GM19043 (cell line): ENCODE measurements around the gene GUCY1A1.

Experiments
- ATAC-seq: cut with Tn5 transposase; IDR thresholded peaks from one replicate; pipeline ENCODE4 v1.9.1; 2021; ENCODE audit warnings: low read depth; ENCODE audit not compliant: unreplicated experiment

GUCY1A1 gene

DNA sequence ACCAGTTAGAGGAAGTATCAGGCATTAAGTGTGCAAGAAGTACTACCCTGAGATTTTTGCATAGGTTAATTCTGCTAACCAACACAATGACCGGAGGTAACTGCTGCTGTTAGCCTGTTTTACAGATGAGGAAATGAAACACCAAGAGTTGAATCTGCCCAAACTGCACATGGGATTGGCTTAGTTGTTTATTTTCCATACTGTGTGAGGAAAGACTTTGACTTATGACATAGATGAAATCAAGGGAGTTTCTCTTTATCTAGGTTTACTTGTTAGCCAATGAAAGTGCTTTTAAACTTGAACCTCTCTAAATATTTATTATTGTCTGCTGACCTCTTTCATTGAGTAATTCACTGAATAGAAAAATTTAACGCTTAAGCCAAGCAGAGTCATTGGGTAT is 102.4 kb downstream of the GUCY1A1 start:
- peak; percentile 75 for ATAC-seq

DNA sequence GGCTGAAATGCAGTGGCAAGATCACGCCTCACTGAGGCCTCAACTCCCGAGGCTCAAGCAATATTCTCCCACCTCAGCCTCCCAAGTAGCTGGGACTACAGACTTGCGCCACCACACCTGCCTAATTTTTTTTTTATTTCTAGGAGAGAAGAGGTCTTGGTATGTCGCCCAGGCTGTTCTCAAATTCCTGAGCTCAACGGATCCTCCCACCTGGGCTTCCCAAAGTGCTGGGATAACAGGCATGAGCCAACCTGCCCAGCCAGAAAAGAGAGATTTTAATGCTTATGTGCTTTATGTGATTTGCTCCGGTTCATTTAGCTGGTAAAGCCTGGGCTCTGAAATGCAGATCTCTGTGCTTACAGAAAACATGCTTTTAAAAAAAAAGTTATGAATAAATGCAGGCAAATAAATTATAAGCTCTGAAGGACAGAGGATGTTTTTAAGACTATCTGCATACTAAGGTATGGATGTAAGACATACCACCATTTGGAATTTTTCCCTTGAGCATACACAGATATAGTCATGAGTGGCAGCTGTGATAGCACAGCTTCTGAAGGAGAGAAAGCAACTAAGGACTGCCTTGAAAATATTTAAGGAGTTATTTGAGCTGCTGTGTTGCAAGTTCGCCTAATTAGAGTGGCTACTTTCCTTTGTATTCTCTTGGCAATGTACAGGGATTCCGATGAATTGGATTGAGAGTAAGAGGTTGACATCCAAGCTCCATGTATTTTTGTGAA is 106.0 kb downstream of the GUCY1A1 start:
- ATAC-seq, result no peak

DNA sequence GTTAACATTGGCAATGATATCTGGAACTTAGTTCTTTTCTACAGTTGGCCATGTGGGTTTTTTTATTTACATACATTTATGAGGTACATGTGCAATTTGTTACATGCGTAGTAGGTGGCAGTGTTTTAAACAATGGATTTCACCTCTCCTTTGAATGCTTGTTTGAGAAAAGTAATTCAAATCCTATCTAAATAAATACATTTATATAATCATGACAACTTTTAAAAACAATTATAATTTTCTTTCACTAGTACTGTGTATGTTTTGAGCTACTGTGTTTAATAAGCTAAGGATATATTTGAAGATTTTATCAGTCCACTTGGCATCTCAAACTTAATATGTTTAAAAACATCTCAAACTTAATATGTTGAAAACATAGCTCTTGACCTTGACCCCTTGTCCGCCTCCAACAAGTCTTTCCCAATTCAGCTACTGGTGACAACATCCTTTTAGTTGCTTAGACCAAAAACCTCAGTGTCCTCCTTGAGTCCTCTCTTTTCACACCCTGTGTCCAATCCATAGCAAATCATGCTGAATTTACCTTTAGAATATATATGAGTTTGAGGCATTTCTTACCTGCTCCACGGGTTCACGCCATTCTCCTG is 106.7 kb downstream of the GUCY1A1 start:
- ATAC-seq, result no peak

DNA sequence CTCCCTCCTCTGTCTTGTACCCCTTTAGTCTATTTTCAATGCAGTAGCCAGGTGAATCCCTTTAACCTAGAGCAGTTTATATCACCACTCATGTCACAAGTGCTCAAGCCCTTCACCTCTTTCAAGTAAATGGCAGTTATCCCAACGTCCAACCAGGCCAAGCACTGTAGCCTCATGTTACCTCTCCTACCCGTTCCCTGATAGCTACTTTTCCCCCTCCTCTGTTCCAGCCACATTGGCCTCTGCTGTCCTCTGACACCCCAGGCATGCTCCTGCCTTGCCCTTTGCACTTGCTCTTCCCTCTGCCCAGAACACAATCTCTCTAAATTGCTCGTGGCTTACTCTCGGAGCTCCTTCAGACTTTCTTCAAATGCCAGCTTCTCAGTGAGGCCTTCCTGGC is 107.4 kb downstream of the GUCY1A1 start:
- ATAC-seq, result no peak

DNA sequence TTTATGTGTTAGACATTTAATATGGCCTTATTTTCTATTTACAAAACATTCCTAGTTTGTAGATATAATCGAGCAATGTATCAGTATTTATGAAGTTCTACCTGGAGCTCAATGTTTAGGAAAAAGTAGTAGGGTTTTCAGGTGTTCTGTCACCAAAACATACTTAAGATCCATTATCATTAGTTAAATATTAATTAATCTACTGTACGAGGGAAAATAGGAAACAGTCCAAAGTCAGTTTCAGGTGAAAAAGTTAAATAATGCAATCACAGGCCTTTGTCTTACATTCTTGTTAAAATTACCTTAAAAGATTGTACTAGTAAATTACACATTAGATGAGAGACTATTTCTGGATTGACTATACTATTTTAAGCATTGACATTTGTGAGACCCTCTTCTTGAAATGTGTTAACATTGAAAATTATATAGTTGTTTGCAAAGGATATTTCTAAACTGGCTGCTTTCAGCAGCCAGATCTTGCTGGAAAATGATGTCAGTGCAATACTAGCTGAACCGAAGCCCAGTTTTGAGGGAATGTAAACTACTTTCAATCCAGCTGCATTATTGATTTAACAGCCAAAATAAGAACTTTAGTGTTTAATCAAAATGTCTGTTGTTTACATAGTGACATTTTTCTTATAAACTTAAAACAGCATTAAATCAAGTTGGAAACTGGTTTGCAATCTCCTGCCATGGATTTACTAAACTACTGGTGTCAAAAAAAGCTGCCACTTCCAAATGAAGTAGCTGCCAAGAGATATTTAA is 111.5 kb downstream of the GUCY1A1 start:
- ATAC-seq, result no peak

DNA sequence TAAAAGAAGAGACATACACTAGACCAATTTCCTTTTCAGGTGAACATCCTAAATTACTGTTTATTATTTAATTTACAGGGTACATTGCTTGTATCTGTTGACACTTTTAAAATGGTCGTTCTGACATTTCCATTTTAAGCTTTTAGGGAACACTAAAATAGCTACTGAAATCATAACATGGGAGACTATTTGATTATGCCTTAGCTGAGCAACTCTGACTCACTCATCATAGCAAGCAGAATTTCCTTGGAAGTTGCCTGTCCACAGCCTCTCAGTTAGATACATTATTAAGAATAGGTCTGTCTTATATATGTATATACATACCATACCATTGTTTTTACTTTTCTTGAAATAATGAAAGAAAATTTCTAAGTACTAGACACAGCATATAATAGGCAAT is 114.1 kb downstream of the GUCY1A1 start:
- no peak for ATAC-seq

DNA sequence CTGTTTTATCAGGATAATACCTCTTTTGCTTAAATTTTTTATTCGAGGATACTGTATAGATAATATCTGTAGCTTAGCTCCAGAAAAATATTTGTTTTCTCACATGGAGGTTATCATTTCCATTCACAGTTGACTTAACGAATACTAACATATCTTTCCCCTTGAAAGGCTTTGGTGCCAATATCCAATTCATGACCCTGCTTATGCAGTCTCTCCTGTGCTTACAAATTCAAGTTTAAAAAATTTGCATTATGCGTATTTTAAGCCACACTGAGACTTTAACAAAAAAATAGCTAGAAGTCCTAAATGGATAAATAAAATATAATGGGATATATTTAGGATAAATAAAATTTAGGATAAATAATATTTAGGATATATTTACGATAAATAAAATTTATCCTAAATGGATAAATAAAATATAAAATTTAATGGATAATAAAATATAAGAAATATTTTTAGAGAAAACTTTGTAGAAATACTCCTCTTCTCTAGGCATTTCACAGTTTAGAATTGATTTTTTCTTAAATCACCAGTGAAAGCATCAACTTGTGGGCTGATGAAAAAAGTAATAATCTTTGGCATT is 114.7 kb downstream of the GUCY1A1 start:
- ATAC-seq, result no peak
